GM18951 (cell line): ENCODE measurements around the gene HSD17B12.
"Not testable (repeated sequence)": the region's sequence is repeated elsewhere in the genome, so short reads cannot be mapped to it uniquely, and the experiment has no call there.

ENCODE experiments used
- POLR2A ChIP-seq: IDR thresholded peaks from 4 replicates; pipeline ENCODE4 v1.6.1; 2011; ENCODE audit warnings: mild to moderate bottlenecking; ENCODE audit not compliant: insufficient read length, insufficient read depth; ENCODE audit errors: extremely low read depth
- in situ Hi-C: fragments of 300-500 bp; cut with MboI; formaldehyde crosslinking; loops from one replicate; pipeline ENCODE4 v1.12.0; 2022; ENCODE audit warnings: low sequenced_read_pairs, mixed read lengths, inconsistent platforms; ENCODE audit not compliant: unreplicated experiment

Gene HSD17B12

GRCh38 chr11:43737201-43737590 lies 56.7 kb downstream of the HSD17B12 start:
- no peak for TF ChIP-seq POLR2A
- in situ Hi-C loops, result no loop called here

- in situ Hi-C loops, result no loop called here
- no peak for TF ChIP-seq POLR2A
Measured at GRCh38 chr11:43738600-43739409, 58.3 kb downstream of the HSD17B12 start.

- no peak for TF ChIP-seq POLR2A
- in situ Hi-C loops, result no loop called here
Measured at GRCh38 chr11:43746670-43747069, 66.1 kb downstream of the HSD17B12 start.

- TF ChIP-seq POLR2A, result no peak
- in situ Hi-C loops, result no loop called here
Measured at GRCh38 chr11:43747130-43747802, 66.7 kb downstream of the HSD17B12 start.

- in situ Hi-C loops, result no loop called here
- TF ChIP-seq POLR2A, result no peak
Measured at GRCh38 chr11:43748095-43748494, 67.6 kb downstream of the HSD17B12 start.

GRCh38 chr11:43751726-43752125 lies 71.2 kb downstream of the HSD17B12 start:
- in situ Hi-C loops, result no loop called here
- no peak for TF ChIP-seq POLR2A

GRCh38 chr11:43756575-43756974 lies 76.0 kb downstream of the HSD17B12 start:
- in situ Hi-C loops, result no loop called here
- TF ChIP-seq POLR2A, result no peak

- TF ChIP-seq POLR2A, result no peak
- in situ Hi-C loops, result no loop called here
Measured at GRCh38 chr11:43758927-43759326, 78.4 kb downstream of the HSD17B12 start.

GRCh38 chr11:43760902-43761301 lies 80.4 kb downstream of the HSD17B12 start:
- in situ Hi-C loops, result no loop called here
- TF ChIP-seq POLR2A, result no peak

- in situ Hi-C loops, result no loop called here
- TF ChIP-seq POLR2A, result no peak
Measured at GRCh38 chr11:43765194-43765593, 84.7 kb downstream of the HSD17B12 start.

- in situ Hi-C loops, result not testable (repeated sequence)
Measured at GRCh38 chr11:43768654-43769053, 88.1 kb downstream of the HSD17B12 start.

- no peak for TF ChIP-seq POLR2A
- in situ Hi-C loops, result no loop called here
Measured at GRCh38 chr11:43770173-43770572, 89.6 kb downstream of the HSD17B12 start.

- TF ChIP-seq POLR2A, result no peak
- in situ Hi-C loops, result no loop called here
Measured at GRCh38 chr11:43772733-43773132, 92.2 kb downstream of the HSD17B12 start.

GRCh38 chr11:43774786-43775185 lies 94.2 kb downstream of the HSD17B12 start:
- in situ Hi-C loops, result no loop called here

GRCh38 chr11:43779306-43779705 lies 98.8 kb downstream of the HSD17B12 start:
- TF ChIP-seq POLR2A, result no peak
- in situ Hi-C loops, result no loop called here

More at GRCh38 chr11:43774786-43775185, 94.2 kb downstream of the HSD17B12 start:
- no peak for TF ChIP-seq POLR2A

GRCh38 chr11:43784301-43784700 lies 103.8 kb downstream of the HSD17B12 start:
- in situ Hi-C loops, result no loop called here
- no peak for TF ChIP-seq POLR2A
